Fibroblast of lung (primary cell): ENCODE measurements around the gene ITPK1. TPM values are rescaled to one million over a fixed set of nuclear protein-coding genes. Genes with fewer than 3 reads are reported as not detected.

Experiments used
- DNase-seq, 2 donors: peaks; one replicate each; pipeline versions ENCODE4 v3.0.0 to v3.0.0-alpha.2; 2010; ENCODE audit warnings: low read depth in 2 of 2
- H2AFZ ChIP-seq: 2 replicates; pipeline ENCODE4 v1.5.1; 2012; ENCODE audit warnings: low read length, control low read depth, inconsistent platforms
- H3K27ac ChIP-seq: 2 replicates; pipeline ENCODE4 v1.5.1; 2011; ENCODE audit warnings: low read length, control low read depth; ENCODE audit not compliant: insufficient read depth
- H3K27me3 ChIP-seq: 2 replicates; pipeline ENCODE4 v1.5.1; 2011; ENCODE audit warnings: mild to moderate bottlenecking, low read length; ENCODE audit not compliant: control insufficient read depth, insufficient read depth
- H3K36me3 ChIP-seq: 2 replicates; pipeline ENCODE4 v1.5.1; 2011; ENCODE audit warnings: low read length; ENCODE audit not compliant: control insufficient read depth, insufficient read depth
- H3K4me1 ChIP-seq: 2 replicates; pipeline ENCODE4 v1.5.1; 2011; ENCODE audit warnings: low read length; ENCODE audit not compliant: control insufficient read depth, insufficient read depth; ENCODE audit errors: extremely low read depth
- H3K4me2 ChIP-seq: 2 replicates; pipeline ENCODE4 v1.5.1; 2011; ENCODE audit warnings: low read length, control low read depth; ENCODE audit not compliant: insufficient read depth; ENCODE audit errors: extremely low read depth
- H3K4me3 ChIP-seq, 4 experiments: fragments of 200-600 bp in 1 of 4; sonication (generic) in 1 of 4; replicated peaks in 1 of 4; 2 replicates each; pipeline ENCODE4 v1.5.1; 2011 to 2016; ENCODE audit warnings: low read length in 4 of 4, low read depth in 3 of 4, mild to moderate bottlenecking in 3 of 4, control low read depth in 2 of 4, inconsistent platforms in 1 of 4, mixed read lengths in 1 of 4; ENCODE audit not compliant: insufficient read depth in 1 of 4; ENCODE audit errors: control extremely low read depth in 1 of 4
- H3K79me2 ChIP-seq: 2 replicates; pipeline ENCODE4 v1.5.1; 2012; ENCODE audit warnings: mild to moderate bottlenecking, low read length, inconsistent platforms; ENCODE audit not compliant: control insufficient read depth, insufficient read depth
- H3K9ac ChIP-seq: 2 replicates; pipeline ENCODE4 v1.5.1; 2011; ENCODE audit warnings: mild to moderate bottlenecking, low read length, control low read depth; ENCODE audit not compliant: insufficient read depth
- H3K9me3 ChIP-seq: 2 replicates; pipeline ENCODE4 v1.5.1; 2012; ENCODE audit warnings: low read depth, low read length; ENCODE audit not compliant: control insufficient read depth, insufficient read depth
- H4K20me1 ChIP-seq: 2 replicates; pipeline ENCODE4 v1.5.1; 2011; ENCODE audit warnings: low read length; ENCODE audit not compliant: control insufficient read depth, insufficient read depth; ENCODE audit errors: extremely low read depth
- CTCF ChIP-seq, 2 donors: IDR thresholded peaks in 1 of 2; conservative IDR thresholded peaks in 1 of 2; 1 replicate in 1 of 2; 2 replicates in 1 of 2; pipeline ENCODE4 v1.5.1; 2011 to 2012; ENCODE audit warnings: low read length in 2 of 2, control low read depth in 1 of 2, inconsistent platforms in 1 of 2, low read depth in 1 of 2, mild to moderate bottlenecking in 1 of 2
- EZH2 ChIP-seq: IDR thresholded peaks from 2 replicates; pipeline ENCODE4 v1.5.1; 2012; ENCODE audit warnings: low read length, control low read depth, mild to moderate bottlenecking; ENCODE audit errors: missing control alignments
- polyA plus RNA-seq, 2 donors: library from polyadenylated mRNA; depleted of rRNA in 1 of 2; stranded (reverse) in 1 of 2; unstranded in 1 of 2; fragments of >200 nt; gene quantifications; 2 replicates each; pipeline ENCODE4 v1.2.1, GENCODE V29; 2011 to 2012; ENCODE audit warnings: missing spikeins in 1 of 2
- total RNA-seq: library from RNA; depleted of rRNA; stranded (reverse); fragments of >200 nt; gene quantifications from 2 replicates; pipeline ENCODE4 v1.2.1, GENCODE V29; 2014

ITPK1 gene
- total and polyA plus RNA-seq, 2 donors (not counting 1 experiment from before 2014, with no cell fraction given) = 9.2 to 23.1 TPM

- Histone ChIP-seq H2AFZ (no peak overlapping the region), H3K27me3 (no peaks in the 10 kb centered on the region), H3K79me2 (no peaks in the 10 kb centered on the region), H4K20me1 (no peaks in the 10 kb centered on the region), H3K9me3 (no peaks in the 10 kb centered on the region), H3K4me2 (no peak overlapping the region), H3K27ac (no peak overlapping the region), H3K4me1 (no peaks in the 10 kb centered on the region), H3K9ac (no peak overlapping the region), H3K36me3 (no peaks in the 10 kb centered on the region), H3K4me3 (no peak overlapping the region)
- TF ChIP-seq CTCF (conservative IDR thresholded peaks at IDR 0.05 in 1 of 2, IDR thresholded peaks at IDR 0.05 in 1 of 2; ENCODE audit: low read depth in 1 of 2, low read length in 2 of 2) (no peak), EZH2 (no peak)
- no peak for DNase-seq
Measured at GRCh38 chr14:92929689-92930608, 185.8 kb downstream of the ITPK1 start.

- Histone ChIP-seq H3K9me3 (no peaks in the 10 kb centered on the region), H3K4me3 (no peak overlapping the region), H3K9ac (no peak overlapping the region), H3K27ac (no peak overlapping the region), H3K79me2 (no peaks in the 10 kb centered on the region), H3K4me1 (no peaks in the 10 kb centered on the region), H2AFZ (no peak overlapping the region), H3K36me3 (no peaks in the 10 kb centered on the region), H4K20me1 (no peaks in the 10 kb centered on the region), H3K4me2 (no peak overlapping the region), H3K27me3 (no peaks in the 10 kb centered on the region)
- no peak for DNase-seq
- TF ChIP-seq EZH2 = no peak
- TF ChIP-seq CTCF (conservative IDR thresholded peaks at IDR 0.05 in 1 of 2, IDR thresholded peaks at IDR 0.05 in 1 of 2; ENCODE audit: low read depth in 1 of 2, low read length in 2 of 2) = no peak
Measured at GRCh38 chr14:92928961-92929688, 186.6 kb downstream of the ITPK1 start.

DNA sequence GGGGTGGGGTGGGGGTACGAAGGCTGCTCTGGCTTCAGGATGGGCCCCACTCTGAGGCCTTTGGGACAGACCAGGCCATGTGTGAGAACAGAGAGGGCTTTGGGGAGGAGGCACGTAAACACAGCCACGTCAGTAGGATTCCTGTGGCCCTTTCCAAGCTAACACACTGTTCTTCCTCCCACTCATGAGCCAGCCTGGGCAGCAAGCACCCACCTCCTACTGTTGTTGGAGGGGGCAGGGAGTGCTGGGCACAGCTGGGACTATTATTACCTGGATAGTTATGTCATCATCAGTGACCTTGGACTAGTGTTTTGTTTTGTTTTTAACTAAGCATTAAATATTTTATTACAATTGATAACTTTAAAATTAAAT, 187.5 kb downstream of the ITPK1 start:
- Histone ChIP-seq H3K9me3 (no peaks in the 10 kb centered on the region), H3K79me2 (no peaks in the 10 kb centered on the region), H3K27ac (no peak overlapping the region), H3K27me3 (no peaks in the 10 kb centered on the region), H2AFZ (no peak overlapping the region), H3K36me3 (no peaks in the 10 kb centered on the region), H3K9ac (no peak overlapping the region), H3K4me1 (no peaks in the 10 kb centered on the region), H3K4me2 (no peak overlapping the region), H3K4me3 (no peak overlapping the region), H4K20me1 (no peaks in the 10 kb centered on the region)
- DNase-seq = no peak
- no peak for TF ChIP-seq CTCF (conservative IDR thresholded peaks at IDR 0.05 in 1 of 2, IDR thresholded peaks at IDR 0.05 in 1 of 2; ENCODE audit: low read depth in 1 of 2, low read length in 2 of 2)
- no peak for TF ChIP-seq EZH2
